H1 (cell line): ENCODE results near the gene NANOGP8.

Source experiments
- CREB1 ChIP-seq: IDR thresholded peaks from 2 replicates; pipeline ENCODE4 v1.6.1; 2012; ENCODE audit warnings: inconsistent platforms
- GTF2F1 ChIP-seq: IDR thresholded peaks from 2 replicates; pipeline ENCODE4 v1.6.1; 2012; ENCODE audit warnings: low read depth, low read length, improper control_type of control experiment, borderline replicate concordance
- JUN ChIP-seq: IDR thresholded peaks from 2 replicates; pipeline ENCODE4 v1.6.1; 2011; ENCODE audit warnings: low read depth, mild to moderate bottlenecking, improper control_type of control experiment, low read length
- KDM4A ChIP-seq: IDR thresholded peaks from one replicate; pipeline ENCODE4 v1.7.1; 2012; ENCODE audit warnings: low read depth, mild to moderate bottlenecking, moderate library complexity, low read length, inconsistent platforms; ENCODE audit not compliant: severe bottlenecking
- SIRT6 ChIP-seq: IDR thresholded peaks from one replicate; pipeline ENCODE4 v1.7.1; 2012; ENCODE audit warnings: low read length, inconsistent platforms
- TAF1 ChIP-seq: IDR thresholded peaks from 2 replicates; pipeline ENCODE4 v1.6.1; 2011; ENCODE audit warnings: mild to moderate bottlenecking, low read depth, low read length
- ZNF274 ChIP-seq: IDR thresholded peaks from 2 replicates; pipeline ENCODE4 v1.7.0; 2012; ENCODE audit warnings: low read length, borderline replicate concordance; ENCODE audit errors: extremely low read depth
- TF ChIP-seq, protein P1 (sequence below), 3 experiments: IDR thresholded peaks; 1 replicate in 2 of 3; 2 replicates in 1 of 3; pipeline versions ENCODE4 v1.5.1 to v1.6.1; 2011; ENCODE audit warnings: low read length in 3 of 3, mild to moderate bottlenecking in 3 of 3, inconsistent platforms in 2 of 3, low read depth in 1 of 3, moderate library complexity in 1 of 3; ENCODE audit not compliant: insufficient read depth in 1 of 3; ENCODE audit errors: control extremely low read depth in 1 of 3

DNA sequence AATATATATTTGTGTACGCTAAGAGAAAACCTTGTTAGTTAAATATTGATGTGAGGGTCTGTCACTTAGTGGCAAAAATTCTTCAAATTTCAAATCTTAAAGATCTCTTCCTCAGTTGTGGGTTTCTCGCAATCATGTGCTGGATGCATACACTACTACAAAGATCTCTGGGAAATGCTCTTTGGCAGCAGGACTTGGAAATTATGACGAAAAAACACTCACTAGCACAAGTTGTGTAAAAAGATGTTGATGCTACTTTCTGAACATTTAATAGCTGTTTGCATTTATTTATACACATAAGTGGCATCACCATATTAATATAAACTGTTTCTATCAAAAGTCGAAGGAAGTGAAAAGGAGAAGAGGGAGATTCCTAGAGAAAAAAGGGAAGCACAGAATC is 10.8 kb upstream of the NANOGP8 start:
- TF ChIP-seq KDM4A (no peak), GTF2F1 (no peak), ZNF274 (no peak), CREB1 (no peak), TAF1 (no peak), JUN (no peak), SIRT6 (no peak)
- TF ChIP-seq, protein P1, sequence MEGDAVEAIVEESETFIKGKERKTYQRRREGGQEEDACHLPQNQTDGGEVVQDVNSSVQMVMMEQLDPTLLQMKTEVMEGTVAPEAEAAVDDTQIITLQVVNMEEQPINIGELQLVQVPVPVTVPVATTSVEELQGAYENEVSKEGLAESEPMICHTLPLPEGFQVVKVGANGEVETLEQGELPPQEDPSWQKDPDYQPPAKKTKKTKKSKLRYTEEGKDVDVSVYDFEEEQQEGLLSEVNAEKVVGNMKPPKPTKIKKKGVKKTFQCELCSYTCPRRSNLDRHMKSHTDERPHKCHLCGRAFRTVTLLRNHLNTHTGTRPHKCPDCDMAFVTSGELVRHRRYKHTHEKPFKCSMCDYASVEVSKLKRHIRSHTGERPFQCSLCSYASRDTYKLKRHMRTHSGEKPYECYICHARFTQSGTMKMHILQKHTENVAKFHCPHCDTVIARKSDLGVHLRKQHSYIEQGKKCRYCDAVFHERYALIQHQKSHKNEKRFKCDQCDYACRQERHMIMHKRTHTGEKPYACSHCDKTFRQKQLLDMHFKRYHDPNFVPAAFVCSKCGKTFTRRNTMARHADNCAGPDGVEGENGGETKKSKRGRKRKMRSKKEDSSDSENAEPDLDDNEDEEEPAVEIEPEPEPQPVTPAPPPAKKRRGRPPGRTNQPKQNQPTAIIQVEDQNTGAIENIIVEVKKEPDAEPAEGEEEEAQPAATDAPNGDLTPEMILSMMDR (IDR thresholded peaks at IDR 0.05; ENCODE audit: control extremely low read depth in 1 of 3, insufficient read depth in 1 of 3, low read depth in 1 of 3, low read length in 3 of 3), result no peak
